ENCODE results near the gene SEC14L5.

SEC14L5 gene

DNA sequence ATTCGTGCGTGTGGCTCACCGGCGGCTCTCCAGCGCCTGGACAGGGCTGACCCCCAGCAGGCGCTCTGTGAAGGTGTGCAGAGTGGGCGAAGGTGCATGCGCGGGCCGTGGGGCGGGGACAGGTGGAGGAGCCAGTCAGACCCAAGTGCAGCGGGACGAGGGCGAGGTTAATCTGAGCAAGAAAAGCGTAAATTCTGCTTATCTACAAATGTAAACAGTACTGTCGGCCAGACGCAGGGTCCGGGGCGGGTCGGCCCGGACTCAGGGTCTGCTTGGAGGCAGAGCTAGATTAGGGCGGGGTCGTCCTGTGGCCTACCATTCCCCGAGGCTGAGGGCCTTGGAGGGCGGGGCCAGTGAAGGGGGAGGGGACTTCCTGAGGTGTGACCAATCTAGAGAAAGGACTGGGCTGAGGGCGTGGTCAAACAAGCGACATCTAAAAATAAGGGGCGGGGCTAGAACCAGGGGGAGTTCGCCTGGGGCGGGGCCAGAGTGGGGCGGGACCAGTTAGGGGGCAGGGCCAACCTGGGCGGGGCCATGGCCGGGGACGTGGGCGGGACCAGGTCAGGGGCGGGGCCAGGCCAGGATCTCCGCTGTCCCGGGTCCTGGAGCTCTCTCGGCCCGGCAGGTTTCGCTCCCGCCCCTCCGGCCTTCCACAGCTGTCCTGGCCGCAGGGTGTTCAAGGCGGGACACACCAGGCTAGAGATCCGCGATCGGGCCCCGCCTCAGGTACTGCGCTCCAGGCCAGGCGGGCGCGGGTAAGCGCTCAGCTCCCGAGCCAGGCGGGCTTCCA is at the start of gene SEC14L5:
Gene SEC14L5, plus strand, starts transcription at position 611 of the 790 bp plus-strand sequence. CDS start 994 bp downstream, outside the sequence.
- Mint-ChIP-seq H3K36me3 (ENCODE audit: low read depth) (no peaks in the 10 kb centered on the region), H3K27ac (peak within 1 kb of the TSS in 1 of 3 experiments; percentile 13), H3K4me1 (peaks cover 13% of the 10 kb centered on the region), H3K4me3 (peak within 1 kb of the TSS; percentile 70 to 83 (median 78)), H3K9me3 (no peaks in the 10 kb centered on the region), H3K27me3 (ENCODE audit: low read depth) (peaks cover 56% of the 10 kb centered on the region)
- TF ChIP-seq, protein P1, sequence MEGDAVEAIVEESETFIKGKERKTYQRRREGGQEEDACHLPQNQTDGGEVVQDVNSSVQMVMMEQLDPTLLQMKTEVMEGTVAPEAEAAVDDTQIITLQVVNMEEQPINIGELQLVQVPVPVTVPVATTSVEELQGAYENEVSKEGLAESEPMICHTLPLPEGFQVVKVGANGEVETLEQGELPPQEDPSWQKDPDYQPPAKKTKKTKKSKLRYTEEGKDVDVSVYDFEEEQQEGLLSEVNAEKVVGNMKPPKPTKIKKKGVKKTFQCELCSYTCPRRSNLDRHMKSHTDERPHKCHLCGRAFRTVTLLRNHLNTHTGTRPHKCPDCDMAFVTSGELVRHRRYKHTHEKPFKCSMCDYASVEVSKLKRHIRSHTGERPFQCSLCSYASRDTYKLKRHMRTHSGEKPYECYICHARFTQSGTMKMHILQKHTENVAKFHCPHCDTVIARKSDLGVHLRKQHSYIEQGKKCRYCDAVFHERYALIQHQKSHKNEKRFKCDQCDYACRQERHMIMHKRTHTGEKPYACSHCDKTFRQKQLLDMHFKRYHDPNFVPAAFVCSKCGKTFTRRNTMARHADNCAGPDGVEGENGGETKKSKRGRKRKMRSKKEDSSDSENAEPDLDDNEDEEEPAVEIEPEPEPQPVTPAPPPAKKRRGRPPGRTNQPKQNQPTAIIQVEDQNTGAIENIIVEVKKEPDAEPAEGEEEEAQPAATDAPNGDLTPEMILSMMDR (IDR thresholded peaks at IDR 0.05; ENCODE audit: unreplicated experiment in 3 of 3): no peak

DNA sequence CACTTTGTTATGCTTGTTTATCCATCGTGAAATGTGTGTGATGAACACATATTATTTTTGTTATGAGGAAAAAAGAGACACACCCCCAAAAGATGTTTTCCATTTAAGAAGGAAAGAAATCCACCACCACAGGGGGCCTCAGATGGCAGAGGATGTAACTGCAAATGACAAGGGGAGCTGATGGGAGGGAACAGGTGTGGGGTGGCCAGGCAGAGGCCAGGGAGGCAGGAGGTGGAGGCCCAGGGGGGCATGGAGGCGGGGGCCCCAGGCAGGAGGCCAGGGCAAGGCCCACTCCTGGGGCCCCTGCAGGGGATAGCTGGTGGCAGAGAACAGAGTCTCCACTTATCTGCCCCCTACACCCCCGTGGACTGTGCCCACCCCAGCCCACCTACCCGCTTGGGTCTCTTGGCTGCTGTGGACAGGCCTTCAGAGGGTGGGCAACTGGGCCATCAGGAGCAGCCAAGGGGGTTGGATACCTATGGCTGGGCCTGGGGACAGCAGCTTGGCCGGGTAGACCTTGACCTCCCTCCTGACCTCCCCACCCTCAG is 49.2 kb upstream of the SEC14L5 start:
- Mint-ChIP-seq H3K4me3 (no peak overlapping the region), H3K27ac (no peak overlapping the region), H3K27me3 (ENCODE audit: low read depth) (peaks cover 14% of the 10 kb centered on the region)

DNA sequence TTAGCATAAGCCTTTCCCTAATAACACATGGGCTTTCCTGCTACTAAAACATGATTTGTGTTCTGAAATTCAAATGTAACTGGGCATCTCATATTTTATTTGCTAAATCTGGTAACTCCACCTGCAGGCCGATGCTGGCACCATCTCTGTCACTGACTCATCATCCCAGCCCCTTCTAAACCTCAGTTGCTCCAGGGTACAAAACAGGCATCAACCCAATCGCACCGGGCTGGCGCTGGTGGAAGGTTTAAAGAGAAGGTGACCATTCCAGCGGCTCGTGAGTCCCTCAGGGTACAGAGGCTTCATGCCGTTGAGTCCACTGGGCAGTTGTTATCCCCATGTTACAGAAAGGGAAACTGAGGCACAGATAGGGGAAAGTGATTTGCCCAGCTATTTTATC is 48.3 kb upstream of the SEC14L5 start:
- Mint-ChIP-seq H3K36me3 (ENCODE audit: low read depth) (no peaks in the 10 kb centered on the region), H3K27me3 (ENCODE audit: low read depth) (peaks cover 14% of the 10 kb centered on the region), H3K4me1 (no peaks in the 10 kb centered on the region), H3K27ac (no peak overlapping the region), H3K4me3 (no peak overlapping the region), H3K9me3 (no peaks in the 10 kb centered on the region)
- TF ChIP-seq, protein P1 (IDR thresholded peaks at IDR 0.05; ENCODE audit: unreplicated experiment in 3 of 3): no peak

More for the DNA sequence above, 49.2 kb upstream of the SEC14L5 start:
- Mint-ChIP-seq H3K4me1 (no peaks in the 10 kb centered on the region), H3K36me3 (ENCODE audit: low read depth) (no peaks in the 10 kb centered on the region), H3K9me3 (no peaks in the 10 kb centered on the region)
- TF ChIP-seq, protein P1 (IDR thresholded peaks at IDR 0.05; ENCODE audit: unreplicated experiment in 3 of 3): no peak

DNA sequence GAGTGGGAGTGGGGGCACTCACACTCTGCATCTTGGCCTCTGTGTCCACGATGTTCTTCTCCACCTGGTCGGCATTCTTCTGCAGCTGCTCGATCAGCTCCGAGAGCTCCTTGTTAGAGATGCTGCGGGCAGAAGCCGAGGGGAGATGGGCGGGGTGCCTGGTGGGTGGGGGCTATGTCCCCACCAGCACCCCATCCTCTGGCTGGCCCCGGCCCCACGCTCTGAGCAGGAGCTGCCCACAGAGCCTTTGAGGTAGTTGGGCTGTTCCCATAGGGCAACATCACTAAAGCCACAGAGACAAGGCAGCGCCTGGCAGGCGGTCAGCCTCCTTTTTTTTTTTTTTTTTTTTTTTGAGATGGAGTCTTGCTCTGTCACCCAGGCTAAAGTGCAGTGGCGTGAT is 47.3 kb upstream of the SEC14L5 start:
- Mint-ChIP-seq H3K36me3 (ENCODE audit: low read depth) (no peaks in the 10 kb centered on the region), H3K4me3 (no peak overlapping the region), H3K27ac (no peak overlapping the region), H3K9me3 (no peaks in the 10 kb centered on the region), H3K27me3 (ENCODE audit: low read depth) (peaks cover 9% of the 10 kb centered on the region), H3K4me1 (no peaks in the 10 kb centered on the region)
- TF ChIP-seq, protein P1 (IDR thresholded peaks at IDR 0.05; ENCODE audit: unreplicated experiment in 3 of 3): no peak

DNA sequence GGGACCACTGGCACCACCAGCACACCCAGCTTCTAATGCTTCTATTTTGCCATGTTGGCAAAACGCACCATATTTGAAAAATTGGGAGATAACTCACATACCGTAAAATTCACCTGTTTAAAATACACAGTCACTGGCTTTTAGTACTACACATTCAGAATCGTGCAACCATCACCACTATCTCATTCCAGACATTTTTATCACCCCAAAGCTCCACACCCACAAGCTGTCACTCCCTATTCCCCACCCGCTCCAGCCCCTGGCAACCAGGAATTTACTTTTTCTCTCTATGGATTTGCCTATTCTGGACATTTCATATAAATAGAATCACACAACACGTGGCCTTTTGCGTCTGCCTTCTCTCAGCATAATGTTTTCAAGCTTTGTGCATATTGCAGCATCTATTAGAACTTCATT is 46.2 kb upstream of the SEC14L5 start:
- no peak overlapping the region for H3K4me3 Mint-ChIP-seq
- peaks cover 4% of the 10 kb centered on the region for H3K27me3 Mint-ChIP-seq (ENCODE audit: low read depth)
- no peak overlapping the region for H3K27ac Mint-ChIP-seq
- TF ChIP-seq, protein P1 (IDR thresholded peaks at IDR 0.05; ENCODE audit: unreplicated experiment in 3 of 3): no peak
- H3K9me3 Mint-ChIP-seq: no peaks in the 10 kb centered on the region
- no peaks in the 10 kb centered on the region for H3K4me1 Mint-ChIP-seq
- no peaks in the 10 kb centered on the region for H3K36me3 Mint-ChIP-seq (ENCODE audit: low read depth)
